Body of pancreas (tissue), 4 donors: ENCODE measurements around the gene PRRT2.

ENCODE experiments used
- POLR2A ChIP-seq, 3 donors: fragments of 450-650 bp; IDR thresholded peaks; one replicate each; pipeline ENCODE4 v1.6.1; 2016; ENCODE audit warnings: antibody characterized with exemption in 3 of 3, mild to moderate bottlenecking in 2 of 3
- TF ChIP-seq, protein P1 (sequence below), 7 experiments: fragments of 450-650 bp in 4 of 7; fragments of 200-600 bp in 3 of 7; sonication (generic) in 3 of 7; IDR thresholded peaks; one replicate each; pipeline ENCODE4 v1.5.1; 2016 to 2019; ENCODE audit warnings: antibody characterized with exemption in 7 of 7

GRCh38 chr16:29815793-29816693, 4.0 kb downstream of the PRRT2 start, which contains the start of gene PAGR1:
- TF ChIP-seq, protein P1, sequence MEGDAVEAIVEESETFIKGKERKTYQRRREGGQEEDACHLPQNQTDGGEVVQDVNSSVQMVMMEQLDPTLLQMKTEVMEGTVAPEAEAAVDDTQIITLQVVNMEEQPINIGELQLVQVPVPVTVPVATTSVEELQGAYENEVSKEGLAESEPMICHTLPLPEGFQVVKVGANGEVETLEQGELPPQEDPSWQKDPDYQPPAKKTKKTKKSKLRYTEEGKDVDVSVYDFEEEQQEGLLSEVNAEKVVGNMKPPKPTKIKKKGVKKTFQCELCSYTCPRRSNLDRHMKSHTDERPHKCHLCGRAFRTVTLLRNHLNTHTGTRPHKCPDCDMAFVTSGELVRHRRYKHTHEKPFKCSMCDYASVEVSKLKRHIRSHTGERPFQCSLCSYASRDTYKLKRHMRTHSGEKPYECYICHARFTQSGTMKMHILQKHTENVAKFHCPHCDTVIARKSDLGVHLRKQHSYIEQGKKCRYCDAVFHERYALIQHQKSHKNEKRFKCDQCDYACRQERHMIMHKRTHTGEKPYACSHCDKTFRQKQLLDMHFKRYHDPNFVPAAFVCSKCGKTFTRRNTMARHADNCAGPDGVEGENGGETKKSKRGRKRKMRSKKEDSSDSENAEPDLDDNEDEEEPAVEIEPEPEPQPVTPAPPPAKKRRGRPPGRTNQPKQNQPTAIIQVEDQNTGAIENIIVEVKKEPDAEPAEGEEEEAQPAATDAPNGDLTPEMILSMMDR (IDR thresholded peaks at IDR 0.05), result peak; percentile 80 to 93 (median 89)
- TF ChIP-seq POLR2A (IDR thresholded peaks at IDR 0.05), result peak; percentile 49 to 87 (median 85)
